Right cardiac atrium (tissue), 5 donors: ENCODE data around the gene LENEP. TPM values are rescaled to one million over a fixed set of nuclear protein-coding genes. Genes with fewer than 3 reads are reported as not detected.
A peak's percentile ranks its signal among the peaks of the same experiment; 100 is the strongest.

ENCODE experiments used
- ATAC-seq, 2 donors: fragments of 200-7000 bp; cut with Tn5 transposase; one replicate each; pipeline versions ENCODE4 v1.8.0 to v1.9.1; 2020; ENCODE audit warnings: moderate library complexity in 2 of 2, mild to moderate bottlenecking in 1 of 2
- DNase-seq, 3 donors: peaks; one replicate each; pipeline ENCODE4 v3.0.0-alpha.2; 2020
- H3K27ac ChIP-seq: one replicate; pipeline ENCODE4 v1.5.1; 2013; ENCODE audit warnings: mild to moderate bottlenecking, low read length, control low read depth, moderate library complexity
- H3K27me3 ChIP-seq: one replicate; pipeline ENCODE4 v1.6.1; 2013; ENCODE audit not compliant: control insufficient read depth, insufficient read depth
- H3K4me1 ChIP-seq: one replicate; pipeline ENCODE4 v1.6.1; 2013; ENCODE audit warnings: low read length; ENCODE audit not compliant: control insufficient read depth, insufficient read depth
- H3K4me3 ChIP-seq: one replicate; pipeline ENCODE4 v1.5.1; 2013; ENCODE audit warnings: low read length, control low read depth
- H3K9me3 ChIP-seq: one replicate; pipeline ENCODE4 v1.6.1; 2013; ENCODE audit warnings: low read length; ENCODE audit not compliant: control insufficient read depth
- WGBS: extraction: QIAGEN DNeasy Blood & Tissue Kit; methylation state at CpG from one replicate; pipeline ENCODE4 v1.1.7; 2013; 5-methylcytosine and 5-hydroxymethylcytosine counted together
- intact Hi-C, 4 donors: fragments of 100-400 bp; cut with DNase I; formaldehyde crosslinking; loops; one replicate each; pipeline versions ENCODE4 v1.11.0 to v1.14.0; 2022 to 2023
- polyA plus RNA-seq: library from polyadenylated mRNA; stranded (reverse); fragments of 200-250 nt; gene quantifications from one replicate; pipeline ENCODE4 v1.2.3, GENCODE V29; 2013
- total RNA-seq, 4 donors: library from RNA; stranded (reverse); fragmentation: NEBNext Ultra II Directional; extraction: Animal tissue kit (Norgen Biotek cat#: 25700); gene quantifications; one replicate each; pipeline ENCODE4 v1.2.1, GENCODE V29; 2021
- donor health status: healthy with polysubstance abuse.
- donor health status: DM: no; HTN: yes; CAD: no.
- donor health status: DM: no; HTN: no; CAD: no.
- donor health status: DM: no; HTN: yes; CAD: no; lungs with severe emphysema.
- donor health status: DM: yes; HTN: yes; CAD: no.

The LENEP gene
- total and polyA plus RNA-seq, 5 donors = not detected

DNA sequence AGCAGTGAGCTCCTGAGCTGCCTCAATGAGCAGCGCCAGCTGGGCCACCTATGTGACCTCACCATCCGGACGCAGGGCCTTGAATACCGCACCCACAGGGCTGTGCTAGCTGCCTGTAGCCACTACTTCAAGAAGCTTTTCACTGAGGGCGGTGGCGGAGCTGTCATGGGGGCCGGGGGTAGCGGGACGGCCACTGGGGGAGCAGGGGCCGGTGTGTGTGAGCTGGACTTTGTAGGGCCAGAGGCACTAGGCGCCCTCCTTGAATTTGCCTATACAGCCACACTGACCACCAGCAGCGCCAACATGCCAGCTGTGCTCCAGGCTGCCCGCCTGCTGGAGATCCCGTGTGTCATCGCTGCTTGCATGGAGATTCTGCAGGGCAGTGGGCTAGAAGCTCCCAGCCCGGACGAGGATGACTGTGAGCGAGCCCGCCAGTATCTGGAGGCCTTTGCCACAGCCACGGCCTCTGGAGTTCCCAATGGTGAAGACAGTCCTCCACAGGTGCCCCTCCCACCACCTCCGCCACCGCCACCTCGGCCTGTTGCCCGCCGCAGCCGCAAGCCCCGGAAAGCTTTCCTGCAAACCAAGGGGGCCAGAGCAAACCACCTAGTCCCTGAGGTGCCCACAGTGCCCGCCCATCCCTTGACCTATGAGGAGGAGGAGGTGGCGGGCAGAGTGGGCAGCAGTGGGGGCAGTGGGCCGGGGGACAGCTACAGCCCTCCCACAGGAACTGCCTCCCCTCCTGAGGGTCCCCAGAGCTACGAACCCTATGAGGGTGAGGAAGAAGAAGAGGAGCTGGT is 21.5 kb downstream of the LENEP start:
- no peaks in the 10 kb centered on the region for H3K9me3 ChIP-seq
- no peaks in the 10 kb centered on the region for H3K27me3 ChIP-seq
- intact Hi-C loops = loop anchor here in 2 of 4 donors (5.0 to 10.0 kb wide), 2 partner anchors 50 to 53 kb away; partner anchors contain the start of gene PYGO2 (in 2 of the 2)
- DNase-seq (no peak), ATAC-seq (no peak)
- H3K27ac ChIP-seq = no peak overlapping the region
- no peak overlapping the region for H3K4me3 ChIP-seq
- peaks cover 12% of the 10 kb centered on the region for H3K4me1 ChIP-seq
- WGBS = 89% methylated on average over 31 of the region's 31 CpGs

DNA sequence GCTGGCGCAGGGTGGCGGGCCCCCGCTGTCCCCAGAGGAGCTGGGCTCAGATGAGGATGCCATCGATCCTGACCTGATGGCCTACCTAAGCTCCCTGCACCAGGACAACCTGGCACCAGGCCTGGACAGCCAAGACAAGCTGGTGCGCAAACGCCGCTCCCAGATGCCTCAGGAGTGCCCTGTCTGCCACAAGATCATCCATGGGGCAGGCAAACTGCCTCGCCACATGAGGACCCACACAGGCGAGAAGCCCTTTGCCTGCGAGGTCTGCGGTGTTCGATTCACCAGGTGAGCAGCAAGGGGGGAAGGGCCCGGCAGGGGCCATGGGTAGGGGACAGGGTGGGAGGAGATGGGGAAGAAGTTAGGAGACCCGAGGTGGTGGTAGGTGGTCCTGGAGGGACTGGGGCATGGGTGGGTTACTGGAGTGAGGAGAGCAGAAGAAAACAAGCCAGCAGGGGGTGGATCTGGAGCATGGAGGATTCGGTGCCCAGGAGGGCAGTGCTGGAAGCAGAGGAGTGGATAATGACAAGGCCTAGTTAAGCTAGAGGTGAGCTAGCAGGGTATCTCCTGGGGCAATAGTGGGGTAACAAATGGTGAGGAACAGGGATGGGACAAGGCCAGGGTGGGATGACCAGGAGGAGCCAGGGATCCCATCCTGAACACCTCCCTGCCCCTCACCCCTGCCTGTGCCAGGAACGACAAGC is 22.3 kb downstream of the LENEP start:
- WGBS = 89% methylated on average over 16 of the region's 16 CpGs
- H3K4me1 ChIP-seq = peaks cover 12% of the 10 kb centered on the region
- intact Hi-C loops = loop anchor here in 2 of 4 donors (5.0 to 10.0 kb wide), 2 partner anchors 51 to 53 kb away; partner anchors contain the start of gene PYGO2 (in 2 of the 2)

DNA sequence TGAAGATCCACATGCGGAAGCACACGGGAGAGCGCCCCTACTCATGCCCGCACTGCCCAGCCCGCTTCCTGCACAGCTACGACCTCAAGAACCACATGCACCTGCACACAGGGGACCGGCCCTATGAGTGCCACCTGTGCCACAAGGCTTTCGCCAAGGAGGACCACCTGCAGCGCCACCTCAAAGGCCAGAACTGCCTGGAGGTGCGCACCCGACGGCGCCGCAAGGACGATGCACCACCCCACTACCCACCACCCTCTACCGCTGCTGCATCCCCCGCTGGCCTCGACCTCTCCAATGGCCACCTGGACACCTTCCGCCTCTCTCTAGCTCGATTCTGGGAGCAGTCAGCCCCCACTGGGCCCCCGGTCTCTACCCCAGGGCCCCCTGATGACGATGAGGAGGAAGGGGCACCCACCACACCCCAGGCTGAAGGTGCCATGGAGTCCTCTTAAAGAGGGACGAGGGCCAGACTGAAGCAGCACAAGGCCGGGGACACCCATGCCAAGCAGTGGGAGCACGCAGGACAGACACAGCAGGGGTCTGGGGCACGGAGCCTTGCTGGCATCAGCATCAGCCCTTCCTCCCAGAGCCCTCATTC is 22.9 kb downstream of the LENEP start:
- H3K27me3 ChIP-seq = no peaks in the 10 kb centered on the region
- peaks cover 12% of the 10 kb centered on the region for H3K4me1 ChIP-seq
- DNase-seq = peak in 1 of 3 donors; percentile 66
- intact Hi-C loops = loop anchor here in 2 of 4 donors (5.0 to 10.0 kb wide), 2 partner anchors 52 to 54 kb away; partner anchors contain the start of gene PYGO2 (in 2 of the 2)
- no peak for ATAC-seq
- WGBS = 85% methylated on average over 26 of the region's 26 CpGs
- no peaks in the 10 kb centered on the region for H3K9me3 ChIP-seq
- H3K27ac ChIP-seq = peak overlapping the region; percentile 73
- H3K4me3 ChIP-seq = no peak overlapping the region

More for the DNA sequence above, 22.3 kb downstream of the LENEP start:
- ATAC-seq (no peak), DNase-seq (peak in 1 of 3 donors; percentile 64)
- H3K27ac ChIP-seq = no peak overlapping the region
- no peaks in the 10 kb centered on the region for H3K9me3 ChIP-seq
- no peak overlapping the region for H3K4me3 ChIP-seq
- no peaks in the 10 kb centered on the region for H3K27me3 ChIP-seq

DNA sequence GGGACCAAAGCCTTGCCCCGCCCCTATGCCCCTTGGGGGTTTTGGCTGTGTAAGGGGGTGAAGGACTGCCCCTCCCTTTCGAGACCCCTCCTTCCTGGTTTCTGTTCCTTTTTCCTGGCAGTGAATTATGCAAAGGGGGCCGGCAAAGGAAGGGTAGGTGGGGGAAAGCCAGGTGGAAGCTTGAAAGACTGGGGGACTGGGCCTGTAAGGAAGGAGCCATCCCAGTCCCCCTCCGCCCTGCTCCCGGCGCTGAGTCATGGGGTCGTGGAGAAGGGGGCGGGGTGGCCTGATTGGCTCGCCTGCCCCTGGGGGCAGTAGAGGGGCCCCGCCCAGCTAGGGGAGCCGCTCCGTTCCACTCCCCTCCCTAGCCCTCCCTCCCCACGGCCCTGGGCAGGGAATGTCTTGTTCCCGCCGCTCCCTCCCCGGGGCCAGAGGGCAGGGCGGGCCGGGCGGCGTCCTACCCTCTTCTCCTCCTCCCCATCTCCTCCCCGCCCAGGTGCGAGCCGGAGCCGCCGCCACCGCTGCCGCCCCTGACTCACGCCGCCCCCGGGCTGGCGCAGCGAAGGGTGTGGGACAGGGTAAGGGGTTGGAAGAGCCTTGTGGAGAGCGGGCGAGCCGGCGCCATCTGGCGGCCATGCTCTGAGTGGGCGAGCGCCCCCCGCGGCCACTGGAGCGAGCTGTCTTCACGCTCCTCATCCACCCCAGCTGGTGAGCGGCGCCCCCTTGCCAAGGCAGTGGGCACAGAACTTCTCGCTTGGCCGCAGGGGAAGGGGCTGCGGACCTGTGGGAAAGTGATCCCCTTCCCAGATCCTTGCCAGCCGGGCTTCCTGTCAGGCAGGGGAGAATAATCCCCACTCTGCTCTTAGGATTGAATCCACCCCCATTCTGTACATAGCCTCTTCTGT is 23.9 kb downstream of the LENEP start:
- intact Hi-C loops = loop anchor here in 2 of 4 donors (5.0 to 10.0 kb wide), 2 partner anchors 52 to 55 kb away; partner anchors contain the start of gene PYGO2 (in 2 of the 2)
- 5% methylated on average over 49 of the region's 49 CpGs for WGBS
- no peaks in the 10 kb centered on the region for H3K9me3 ChIP-seq
- H3K4me3 ChIP-seq = peak overlapping the region; percentile 36
- peak; percentile 92 for ATAC-seq
- H3K27me3 ChIP-seq = no peaks in the 10 kb centered on the region
- peaks cover 5% of the 10 kb centered on the region for H3K4me1 ChIP-seq
- peak; percentile 94 to 96 (median 95) for DNase-seq
- H3K27ac ChIP-seq = peak overlapping the region; percentile 73

DNA sequence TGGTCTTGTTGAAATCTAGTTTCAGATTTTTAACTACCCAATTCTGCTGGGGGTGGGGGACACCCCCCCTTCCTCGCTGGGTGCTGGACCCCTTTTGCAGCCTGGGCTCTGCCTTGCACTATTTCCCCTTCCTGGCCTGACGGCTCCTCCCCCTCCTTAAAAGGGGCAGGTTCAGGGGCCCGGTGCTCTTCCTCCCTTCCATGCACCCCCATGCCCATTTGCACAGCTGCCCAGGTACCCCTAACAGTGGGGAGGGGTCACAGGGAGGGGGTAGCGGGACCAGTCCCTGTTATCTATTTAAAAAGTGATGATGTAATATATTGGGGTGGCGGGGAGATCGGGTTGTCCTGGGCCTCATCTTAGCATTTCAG is 24.5 kb downstream of the LENEP start:
- WGBS = 55% methylated on average over 6 of the region's 6 CpGs
- no peak overlapping the region for H3K4me3 ChIP-seq
- ATAC-seq = peak; percentile 1 to 2
- peak overlapping the region; percentile 73 for H3K27ac ChIP-seq
- H3K9me3 ChIP-seq = no peaks in the 10 kb centered on the region
- H3K27me3 ChIP-seq = no peaks in the 10 kb centered on the region
- intact Hi-C loops = loop anchor here in 2 of 4 donors (5.0 to 10.0 kb wide), 2 partner anchors 53 to 56 kb away; partner anchors contain the start of gene PYGO2 (in 2 of the 2)
- DNase-seq = peak in 1 of 3 donors; percentile 57
- peaks cover 5% of the 10 kb centered on the region for H3K4me1 ChIP-seq

DNA sequence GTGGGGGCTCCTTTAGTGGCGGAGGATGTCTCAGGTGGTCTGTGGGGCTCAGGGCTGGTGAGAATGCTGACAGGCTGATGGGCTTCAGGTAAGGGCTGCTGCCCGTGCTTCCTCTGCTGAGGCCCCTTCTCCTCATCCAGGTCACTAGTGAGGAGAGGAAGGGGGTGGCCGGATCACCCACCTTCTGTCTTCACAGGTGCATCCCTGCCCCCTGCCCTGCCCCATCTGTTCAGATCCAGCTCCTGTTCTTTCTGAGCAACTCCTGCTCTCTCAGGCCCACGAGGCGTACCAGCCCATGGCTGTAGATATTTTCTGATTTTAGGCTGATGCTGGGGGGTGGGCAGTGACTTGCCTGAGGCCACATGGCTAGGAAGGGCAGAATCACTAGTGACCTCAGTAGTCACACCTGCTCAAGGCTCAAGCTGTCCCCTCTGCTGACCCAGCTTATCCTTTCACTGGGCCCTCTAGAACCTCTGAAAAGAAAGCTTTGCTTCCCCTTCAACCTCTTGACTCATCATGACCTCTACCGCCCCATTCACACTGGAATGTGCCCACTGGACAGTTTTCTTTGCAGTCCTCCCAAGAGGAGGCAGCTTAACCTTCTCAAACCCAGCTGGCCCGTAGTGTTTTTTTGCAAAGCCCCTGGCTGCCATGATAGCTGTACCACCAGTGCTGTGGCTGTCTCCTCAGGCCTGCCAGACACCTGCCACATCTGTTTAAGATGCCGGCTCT is 25.4 kb downstream of the LENEP start:
- intact Hi-C loops = loop anchor here in 2 of 4 donors (5.0 to 10.0 kb wide), 2 partner anchors 54 to 56 kb away; partner anchors contain the start of gene PYGO2 (in 2 of the 2)
- H3K9me3 ChIP-seq = no peaks in the 10 kb centered on the region
- DNase-seq (peak in 1 of 3 donors; percentile 52), ATAC-seq (no peak)
- no peaks in the 10 kb centered on the region for H3K27me3 ChIP-seq
- H3K27ac ChIP-seq = no peak overlapping the region
- 89% methylated on average over 8 of the region's 8 CpGs for WGBS
- H3K4me3 ChIP-seq = no peak overlapping the region
- H3K4me1 ChIP-seq = peaks cover 4% of the 10 kb centered on the region

DNA sequence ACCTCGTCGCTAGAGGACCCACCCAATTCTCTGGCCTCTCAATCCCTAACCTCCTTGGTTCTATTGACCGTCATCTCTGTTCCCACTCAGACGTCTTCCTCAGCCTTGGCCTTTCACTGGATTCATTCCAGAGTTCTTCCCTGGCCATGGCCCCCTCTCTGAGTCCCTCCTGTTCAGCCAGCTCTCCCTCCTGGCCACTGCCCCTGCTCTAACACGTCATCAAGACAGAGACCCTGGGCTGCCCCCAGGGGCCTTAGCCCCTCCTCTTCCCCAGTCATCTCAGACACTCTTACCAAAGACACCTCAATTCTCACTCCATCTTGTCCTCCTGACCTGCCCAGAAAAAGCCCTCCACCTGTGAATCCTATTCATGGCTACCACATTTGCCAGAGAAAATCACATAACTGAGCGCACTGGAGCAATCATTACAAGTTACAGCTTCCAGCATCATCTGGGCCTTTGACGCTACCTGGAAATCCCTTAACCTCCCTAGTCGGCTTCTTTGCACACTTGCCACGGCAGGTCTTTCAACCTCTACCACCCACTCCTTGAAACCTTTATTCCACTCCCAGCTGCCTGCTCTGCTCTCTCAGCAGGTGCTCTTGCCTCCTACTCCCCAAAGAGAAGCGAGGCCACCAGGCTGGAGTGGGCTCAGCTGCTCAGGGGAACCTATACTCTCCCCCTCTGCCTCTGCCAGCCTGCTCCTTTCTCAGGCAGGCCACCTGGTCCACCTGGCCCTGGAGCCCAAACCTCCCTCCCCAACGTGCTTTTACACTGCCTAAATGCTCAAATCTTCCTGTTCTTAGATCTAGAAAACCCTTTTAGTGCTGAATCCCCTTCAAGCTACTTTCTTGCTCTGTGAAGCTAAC is 26.2 kb downstream of the LENEP start:
- WGBS = 79% methylated on average over 11 of the region's 11 CpGs
- Histone ChIP-seq H3K4me1 (peaks cover 3% of the 10 kb centered on the region), H3K27me3 (no peaks in the 10 kb centered on the region), H3K4me3 (no peak overlapping the region), H3K9me3 (no peaks in the 10 kb centered on the region), H3K27ac (no peak overlapping the region)
- intact Hi-C loops = loop anchor here in 2 of 4 donors (5.0 to 10.0 kb wide), 2 partner anchors 55 to 57 kb away; partner anchors contain the start of gene PYGO2 (in 2 of the 2)
- ATAC-seq = no peak
- no peak for DNase-seq

DNA sequence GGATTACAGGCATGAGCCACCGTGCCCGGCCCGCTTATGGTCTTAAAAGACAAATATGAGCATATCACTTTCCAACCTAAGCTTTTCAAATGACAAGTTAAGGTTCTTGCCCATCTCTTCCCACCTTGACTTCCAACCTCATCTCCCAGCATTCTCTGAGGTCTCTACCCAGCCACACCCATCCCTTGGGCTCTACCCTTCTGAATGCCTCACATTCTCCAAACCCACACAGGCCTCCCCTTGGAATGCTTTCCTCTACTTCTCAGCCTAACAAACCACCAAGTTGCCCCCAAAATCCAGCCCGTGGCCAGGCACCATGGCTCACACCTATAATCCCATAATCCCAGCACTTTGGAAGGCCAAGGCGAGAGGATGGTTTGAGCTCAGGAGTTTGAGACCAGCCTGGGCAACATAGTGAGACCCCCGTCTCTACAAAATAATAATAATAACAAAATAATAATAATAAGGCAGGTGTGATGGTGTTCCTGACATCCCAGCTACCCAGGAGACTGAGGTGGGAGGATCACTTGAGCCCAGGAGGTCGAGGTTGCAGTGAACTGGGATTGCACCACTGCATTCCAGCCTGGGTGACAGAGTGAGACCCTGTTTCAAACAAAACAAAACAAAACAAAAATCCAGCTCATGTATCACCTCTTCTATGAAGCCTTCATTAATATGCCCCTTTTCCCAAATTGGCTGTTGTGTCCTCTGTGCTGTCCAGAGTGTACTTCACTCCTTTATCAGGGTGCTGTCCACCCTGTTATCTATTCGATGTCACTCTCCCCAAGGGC is 28.9 kb downstream of the LENEP start:
- Histone ChIP-seq H3K27ac (no peak overlapping the region), H3K27me3 (no peaks in the 10 kb centered on the region), H3K9me3 (no peaks in the 10 kb centered on the region), H3K4me1 (peaks cover 3% of the 10 kb centered on the region), H3K4me3 (no peak overlapping the region)
- intact Hi-C loops = no loop called here
- DNase-seq (no peak), ATAC-seq (no peak)
- WGBS = 81% methylated on average over 8 of the region's 8 CpGs
